IPS DF 6.9 (cell line): ENCODE data around the gene CFAP97D1.

Experiments
- DNase-seq: peaks from one replicate; pipeline ENCODE4 v3.0.0-alpha.2; 2013; ENCODE audit warnings: low read depth, low spot score
- H3K27ac ChIP-seq: one replicate; pipeline ENCODE4 v1.5.1; 2013; ENCODE audit warnings: low read length, control low read depth
- H3K27me3 ChIP-seq: 2 replicates; pipeline ENCODE4 v1.6.1; 2013; ENCODE audit warnings: mild to moderate bottlenecking, low read length; ENCODE audit not compliant: control insufficient read depth, insufficient read depth
- H3K36me3 ChIP-seq: 2 replicates; pipeline ENCODE4 v1.6.1; 2013; ENCODE audit warnings: low read length; ENCODE audit not compliant: control insufficient read depth, insufficient read depth
- H3K4me1 ChIP-seq: 2 replicates; pipeline ENCODE4 v1.6.1; 2013; ENCODE audit warnings: low read length; ENCODE audit not compliant: control insufficient read depth, insufficient read depth
- H3K4me3 ChIP-seq: 2 replicates; pipeline ENCODE4 v1.5.1; 2013; ENCODE audit warnings: mild to moderate bottlenecking, low read length
- H3K9me3 ChIP-seq: 2 replicates; pipeline ENCODE4 v1.6.1; 2013; ENCODE audit warnings: low read length, inconsistent platforms; ENCODE audit not compliant: control insufficient read depth, insufficient read depth
- WGBS: extraction: QIAGEN DNeasy Blood & Tissue Kit; methylation state at CpG from one replicate; pipeline ENCODE4 v1.1.7; 2013; ENCODE audit warnings: mixed read lengths, missing lambda C conversion rate; ENCODE audit not compliant: insufficient read length, insufficient coverage; 5-methylcytosine and 5-hydroxymethylcytosine counted together

Gene CFAP97D1

DNA sequence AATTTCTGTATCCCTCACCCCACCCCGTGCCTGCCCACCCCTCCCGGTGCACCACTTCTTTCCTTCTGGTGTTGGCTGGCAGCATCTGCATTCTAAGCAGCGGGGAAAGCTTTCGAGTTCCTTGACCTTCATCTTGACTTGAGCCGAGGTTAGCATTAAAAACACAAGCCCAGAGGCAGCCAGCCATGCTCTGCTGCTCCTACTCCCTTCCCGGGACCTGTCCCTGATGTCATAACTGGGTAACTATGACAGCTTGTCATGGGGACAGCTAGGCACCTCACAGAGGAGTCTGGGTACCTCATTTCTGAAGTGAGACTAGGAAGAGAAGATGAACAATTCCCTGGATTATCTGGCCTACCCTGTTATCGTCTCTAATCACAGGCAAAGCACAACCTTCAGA is at the start of gene CFAP97D1:
Gene CFAP97D1 (plus strand): TSS at position 301 of the 400 bp plus-strand sequence. CDS start 28 bp downstream, at position 329.
- H3K27ac ChIP-seq, result no peak within 1 kb of the TSS
- H3K9me3 ChIP-seq, result no peaks in the 10 kb centered on the region
- no peaks in the 10 kb centered on the region for H3K27me3 ChIP-seq
- no peaks in the 10 kb centered on the region for H3K36me3 ChIP-seq
- DNase-seq, result no peak
- peak within 1 kb of the TSS; percentile 93; the same call in 1 of the 2 replicates for H3K4me3 ChIP-seq
- H3K4me1 ChIP-seq, result peaks cover 4% of the 10 kb centered on the region; the same call in 1 of the 2 replicates
- WGBS, result no CpG with 5 or more reads among the region's 7 CpGs

DNA sequence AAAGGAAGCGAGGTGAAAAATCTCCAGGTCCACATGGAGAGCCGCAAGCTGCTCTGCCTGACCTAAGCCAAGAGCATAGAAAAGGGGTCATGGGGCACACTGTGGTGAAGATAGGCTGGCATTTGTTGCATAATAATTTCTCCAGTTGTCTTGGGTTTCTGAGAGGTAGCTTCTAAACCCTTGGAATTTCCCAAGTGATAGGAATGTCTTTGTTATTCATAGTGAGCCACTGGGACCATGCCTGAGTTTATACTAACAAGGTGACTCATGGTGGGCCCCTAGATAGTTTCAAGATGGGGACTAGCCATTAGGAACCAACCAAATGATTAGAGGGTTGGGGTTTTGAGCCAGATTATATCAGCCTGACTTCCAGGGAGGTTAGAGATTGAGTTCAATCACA is 47.3 kb upstream of the CFAP97D1 start:
- no peak for DNase-seq
- WGBS, result no CpG with 5 or more reads among the region's 2 CpGs

GRCh38 chr17:43733956-43734355 is 46.3 kb upstream of the CFAP97D1 start:
- no peak for DNase-seq
- no peak overlapping the region for H3K27ac ChIP-seq
- H3K4me3 ChIP-seq, result no peak overlapping the region
- H3K36me3 ChIP-seq, result no peaks in the 10 kb centered on the region
- peaks cover 4% of the 10 kb centered on the region; the same call in 1 of the 2 replicates for H3K4me1 ChIP-seq
- no CpG with 5 or more reads among the region's 1 CpG for WGBS
- H3K27me3 ChIP-seq, result no peaks in the 10 kb centered on the region
- no peaks in the 10 kb centered on the region; the same call in 1 of the 2 replicates for H3K9me3 ChIP-seq

More for the DNA sequence above, 47.3 kb upstream of the CFAP97D1 start:
- Histone ChIP-seq H3K27me3 (no peaks in the 10 kb centered on the region), H3K4me3 (no peak overlapping the region), H3K27ac (no peak overlapping the region), H3K4me1 (peaks cover 4% of the 10 kb centered on the region; the same call in 1 of the 2 replicates), H3K36me3 (no peaks in the 10 kb centered on the region), H3K9me3 (no peaks in the 10 kb centered on the region; the same call in 1 of the 2 replicates)

GRCh38 chr17:43734376-43734775 is 45.9 kb upstream of the CFAP97D1 start:
- no CpG with 5 or more reads among the region's 5 CpGs for WGBS
- no peak overlapping the region for H3K27ac ChIP-seq
- no peaks in the 10 kb centered on the region; the same call in 1 of the 2 replicates for H3K9me3 ChIP-seq
- peaks cover 4% of the 10 kb centered on the region; the same call in 1 of the 2 replicates for H3K4me1 ChIP-seq
- H3K27me3 ChIP-seq, result no peaks in the 10 kb centered on the region
- no peak for DNase-seq
- H3K36me3 ChIP-seq, result no peaks in the 10 kb centered on the region
- H3K4me3 ChIP-seq, result no peak overlapping the region

DNA sequence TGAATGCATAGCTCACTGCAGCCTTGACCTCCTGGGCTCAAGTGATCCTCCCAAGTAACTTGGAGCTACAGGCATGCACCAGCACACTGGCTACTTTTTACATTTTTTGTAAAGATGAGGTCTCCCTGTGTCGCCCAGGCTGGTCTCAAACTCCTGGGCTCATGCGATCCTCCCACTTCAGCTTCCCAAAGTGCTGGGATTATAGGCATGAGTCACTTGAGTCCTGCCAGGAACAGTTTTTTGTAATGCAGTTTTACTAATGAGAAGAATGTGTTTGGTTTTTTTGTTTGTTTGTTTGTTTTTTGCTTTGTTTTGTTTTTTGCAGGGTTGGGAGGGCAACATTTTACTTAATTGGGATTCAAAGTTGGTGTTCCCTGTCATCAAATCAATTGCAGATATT is 43.8 kb upstream of the CFAP97D1 start:
- no peak for DNase-seq
- no peaks in the 10 kb centered on the region; the same call in 1 of the 2 replicates for H3K9me3 ChIP-seq
- H3K27me3 ChIP-seq, result no peaks in the 10 kb centered on the region
- no peaks in the 10 kb centered on the region for H3K36me3 ChIP-seq
- H3K27ac ChIP-seq, result no peak overlapping the region
- no CpG with 5 or more reads among the region's 2 CpGs for WGBS
- H3K4me1 ChIP-seq, result peaks cover 4% of the 10 kb centered on the region; the same call in 1 of the 2 replicates
- no peak overlapping the region for H3K4me3 ChIP-seq

GRCh38 chr17:43737722-43738121 is 42.5 kb upstream of the CFAP97D1 start:
- Histone ChIP-seq H3K4me1 (peaks cover 4% of the 10 kb centered on the region; the same call in 1 of the 2 replicates), H3K36me3 (no peaks in the 10 kb centered on the region), H3K9me3 (no peaks in the 10 kb centered on the region), H3K4me3 (no peak overlapping the region), H3K27me3 (no peaks in the 10 kb centered on the region), H3K27ac (no peak overlapping the region)
- no CpG with 5 or more reads among the region's 2 CpGs for WGBS
- no peak for DNase-seq

DNA sequence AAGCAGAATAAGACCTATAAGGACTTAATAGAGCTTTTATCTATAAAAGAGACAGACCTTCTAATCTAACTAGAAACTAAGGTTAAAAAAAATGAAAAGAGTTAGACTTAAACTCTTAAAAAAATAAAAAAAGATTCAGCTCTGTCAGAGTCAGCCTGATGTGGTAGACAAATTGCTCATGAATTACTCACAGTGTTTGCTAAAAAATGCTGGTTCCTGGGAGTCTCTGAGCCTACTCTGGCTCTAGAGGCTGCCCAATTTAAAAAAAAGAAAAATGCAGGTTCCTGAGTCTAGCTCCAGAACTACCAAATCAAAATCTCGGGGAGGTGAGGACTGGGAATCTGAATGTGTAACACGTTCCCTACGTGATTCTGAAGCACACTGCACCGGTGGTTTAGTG is 39.7 kb upstream of the CFAP97D1 start:
- no CpG with 5 or more reads among the region's 4 CpGs for WGBS
- Histone ChIP-seq H3K9me3 (no peaks in the 10 kb centered on the region), H3K4me1 (peaks cover 6% of the 10 kb centered on the region), H3K27ac (no peak overlapping the region), H3K36me3 (no peaks in the 10 kb centered on the region), H3K4me3 (no peak overlapping the region), H3K27me3 (no peaks in the 10 kb centered on the region)
- no peak for DNase-seq

DNA sequence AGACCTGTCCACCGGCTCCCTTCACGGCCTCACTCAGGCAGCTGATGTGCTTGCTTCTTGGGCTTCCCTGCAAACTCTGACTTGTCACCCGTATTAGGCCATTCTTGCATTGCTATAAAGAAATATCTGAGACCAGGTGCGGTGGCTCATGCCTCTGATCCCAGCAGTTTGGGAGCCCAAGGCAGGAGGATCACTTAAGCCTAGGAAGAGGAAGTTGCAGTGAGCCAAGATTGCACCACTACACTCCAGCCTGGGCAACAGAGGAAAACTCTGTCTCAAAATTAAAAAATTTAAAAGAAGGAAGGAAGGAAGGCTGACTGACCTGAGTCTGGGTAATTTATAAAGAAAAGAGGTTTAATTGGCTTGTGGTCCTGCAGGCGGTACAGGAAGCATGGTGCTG is 38.6 kb upstream of the CFAP97D1 start:
- no peaks in the 10 kb centered on the region for H3K9me3 ChIP-seq
- H3K27me3 ChIP-seq, result no peaks in the 10 kb centered on the region
- no peaks in the 10 kb centered on the region for H3K36me3 ChIP-seq
- no CpG with 5 or more reads among the region's 5 CpGs for WGBS
- no peak overlapping the region for H3K4me3 ChIP-seq
- H3K27ac ChIP-seq, result no peak overlapping the region
- no peak for DNase-seq
- H3K4me1 ChIP-seq, result peaks cover 4% of the 10 kb centered on the region

DNA sequence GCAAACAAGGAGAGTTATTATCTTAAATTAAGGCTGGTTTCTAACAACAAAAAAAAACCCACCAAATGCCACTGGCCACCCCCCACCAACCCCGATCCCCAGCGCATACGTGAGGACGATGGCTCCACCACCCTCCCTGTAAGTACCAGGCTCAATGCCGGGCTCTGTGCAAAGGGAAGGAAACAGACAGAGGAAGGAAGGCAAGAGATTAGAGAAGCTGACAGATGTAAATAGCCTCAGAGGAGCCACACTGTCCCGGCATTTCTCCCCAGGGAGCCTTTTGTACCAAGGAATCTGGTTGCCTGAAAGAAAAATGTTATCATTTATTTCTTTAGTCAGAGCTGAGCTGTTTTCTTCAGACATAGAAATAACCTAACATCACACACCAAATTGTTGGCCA is 34.7 kb upstream of the CFAP97D1 start:
- Histone ChIP-seq H3K9me3 (no peaks in the 10 kb centered on the region), H3K4me1 (peaks cover 2% of the 10 kb centered on the region), H3K4me3 (no peak overlapping the region), H3K27me3 (no peaks in the 10 kb centered on the region), H3K36me3 (no peaks in the 10 kb centered on the region), H3K27ac (no peak overlapping the region)
- DNase-seq, result no peak
- WGBS, result no CpG with 5 or more reads among the region's 6 CpGs

- Histone ChIP-seq H3K9me3 (no peaks in the 10 kb centered on the region), H3K27me3 (peaks cover 3% of the 10 kb centered on the region), H3K4me3 (no peak overlapping the region), H3K27ac (no peak overlapping the region), H3K36me3 (no peaks in the 10 kb centered on the region), H3K4me1 (0 out of 2 replicates have a peak, but pooled peaks cover 1% of the 10 kb centered on the region)
- no CpG with 5 or more reads among the region's 5 CpGs for WGBS
- no peak for DNase-seq
Observed at GRCh38 chr17:43750153-43750552, 30.1 kb upstream of the CFAP97D1 start.

DNA sequence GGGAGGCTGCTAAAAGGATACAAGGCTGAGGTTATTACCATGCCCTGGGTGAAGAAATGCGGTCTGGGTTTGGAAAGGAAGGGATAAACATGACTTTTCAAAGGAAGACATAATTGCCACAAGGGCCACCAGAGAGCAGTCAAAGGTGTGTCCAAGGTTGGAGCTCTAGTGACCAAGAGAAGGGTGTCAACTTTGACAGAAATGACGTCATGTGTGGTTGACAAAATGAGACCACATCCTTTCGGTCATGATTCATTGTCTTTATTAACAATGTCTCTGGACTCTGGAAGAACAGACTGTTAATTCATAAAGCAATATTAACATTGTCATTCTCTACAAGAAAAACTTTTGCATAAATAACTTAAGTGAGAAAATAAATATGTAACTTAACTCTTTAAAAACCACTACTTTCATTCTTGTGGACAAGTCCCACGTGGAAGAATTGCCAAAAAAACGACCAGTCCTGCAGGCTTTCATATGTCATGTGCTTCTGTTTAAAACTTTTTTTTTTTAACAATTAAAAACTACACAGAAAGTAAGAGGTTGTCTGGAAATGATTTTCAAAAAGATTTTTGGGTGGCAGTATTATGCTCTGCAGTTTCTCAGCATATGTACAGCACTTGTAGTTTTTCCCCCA is 26.6 kb upstream of the CFAP97D1 start:
- DNase-seq, result no peak
- Histone ChIP-seq H3K36me3 (no peaks in the 10 kb centered on the region), H3K9me3 (no peaks in the 10 kb centered on the region), H3K4me3 (no peak overlapping the region), H3K27ac (no peak overlapping the region), H3K27me3 (peaks cover 3% of the 10 kb centered on the region), H3K4me1 (peaks cover 7% of the 10 kb centered on the region)
- no CpG with 5 or more reads among the region's 5 CpGs for WGBS
